ENCODE results near the gene MYL4.

DNA sequence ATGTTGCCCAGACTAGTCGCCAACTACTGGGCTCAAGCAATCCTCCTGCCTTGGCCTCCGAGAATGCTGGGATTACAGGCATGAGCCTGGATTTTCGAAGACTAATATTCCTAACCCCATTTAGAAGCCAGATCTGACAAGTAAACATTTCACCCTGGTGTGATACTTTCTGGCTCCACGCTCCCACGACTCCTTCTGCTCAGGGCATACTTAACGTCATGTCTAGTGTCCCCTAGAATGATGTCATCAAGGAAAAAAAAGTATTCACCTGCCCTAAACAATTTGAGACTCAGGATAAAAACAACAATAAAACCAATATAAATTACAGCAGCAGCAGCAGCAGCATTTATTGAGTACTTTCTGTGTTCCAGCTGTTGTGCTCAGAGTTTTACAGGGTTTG, 57.6 kb downstream of the MYL4 start:
- TF ChIP-seq, protein P1, sequence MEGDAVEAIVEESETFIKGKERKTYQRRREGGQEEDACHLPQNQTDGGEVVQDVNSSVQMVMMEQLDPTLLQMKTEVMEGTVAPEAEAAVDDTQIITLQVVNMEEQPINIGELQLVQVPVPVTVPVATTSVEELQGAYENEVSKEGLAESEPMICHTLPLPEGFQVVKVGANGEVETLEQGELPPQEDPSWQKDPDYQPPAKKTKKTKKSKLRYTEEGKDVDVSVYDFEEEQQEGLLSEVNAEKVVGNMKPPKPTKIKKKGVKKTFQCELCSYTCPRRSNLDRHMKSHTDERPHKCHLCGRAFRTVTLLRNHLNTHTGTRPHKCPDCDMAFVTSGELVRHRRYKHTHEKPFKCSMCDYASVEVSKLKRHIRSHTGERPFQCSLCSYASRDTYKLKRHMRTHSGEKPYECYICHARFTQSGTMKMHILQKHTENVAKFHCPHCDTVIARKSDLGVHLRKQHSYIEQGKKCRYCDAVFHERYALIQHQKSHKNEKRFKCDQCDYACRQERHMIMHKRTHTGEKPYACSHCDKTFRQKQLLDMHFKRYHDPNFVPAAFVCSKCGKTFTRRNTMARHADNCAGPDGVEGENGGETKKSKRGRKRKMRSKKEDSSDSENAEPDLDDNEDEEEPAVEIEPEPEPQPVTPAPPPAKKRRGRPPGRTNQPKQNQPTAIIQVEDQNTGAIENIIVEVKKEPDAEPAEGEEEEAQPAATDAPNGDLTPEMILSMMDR (IDR thresholded peaks at IDR 0.05): no peak
- no peak for TF ChIP-seq EZH2phosphoT487 (IDR thresholded peaks at IDR 0.05; ENCODE audit: borderline replicate concordance, low read depth)
- TF ChIP-seq, protein P2, sequence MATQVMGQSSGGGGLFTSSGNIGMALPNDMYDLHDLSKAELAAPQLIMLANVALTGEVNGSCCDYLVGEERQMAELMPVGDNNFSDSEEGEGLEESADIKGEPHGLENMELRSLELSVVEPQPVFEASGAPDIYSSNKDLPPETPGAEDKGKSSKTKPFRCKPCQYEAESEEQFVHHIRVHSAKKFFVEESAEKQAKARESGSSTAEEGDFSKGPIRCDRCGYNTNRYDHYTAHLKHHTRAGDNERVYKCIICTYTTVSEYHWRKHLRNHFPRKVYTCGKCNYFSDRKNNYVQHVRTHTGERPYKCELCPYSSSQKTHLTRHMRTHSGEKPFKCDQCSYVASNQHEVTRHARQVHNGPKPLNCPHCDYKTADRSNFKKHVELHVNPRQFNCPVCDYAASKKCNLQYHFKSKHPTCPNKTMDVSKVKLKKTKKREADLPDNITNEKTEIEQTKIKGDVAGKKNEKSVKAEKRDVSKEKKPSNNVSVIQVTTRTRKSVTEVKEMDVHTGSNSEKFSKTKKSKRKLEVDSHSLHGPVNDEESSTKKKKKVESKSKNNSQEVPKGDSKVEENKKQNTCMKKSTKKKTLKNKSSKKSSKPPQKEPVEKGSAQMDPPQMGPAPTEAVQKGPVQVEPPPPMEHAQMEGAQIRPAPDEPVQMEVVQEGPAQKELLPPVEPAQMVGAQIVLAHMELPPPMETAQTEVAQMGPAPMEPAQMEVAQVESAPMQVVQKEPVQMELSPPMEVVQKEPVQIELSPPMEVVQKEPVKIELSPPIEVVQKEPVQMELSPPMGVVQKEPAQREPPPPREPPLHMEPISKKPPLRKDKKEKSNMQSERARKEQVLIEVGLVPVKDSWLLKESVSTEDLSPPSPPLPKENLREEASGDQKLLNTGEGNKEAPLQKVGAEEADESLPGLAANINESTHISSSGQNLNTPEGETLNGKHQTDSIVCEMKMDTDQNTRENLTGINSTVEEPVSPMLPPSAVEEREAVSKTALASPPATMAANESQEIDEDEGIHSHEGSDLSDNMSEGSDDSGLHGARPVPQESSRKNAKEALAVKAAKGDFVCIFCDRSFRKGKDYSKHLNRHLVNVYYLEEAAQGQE (IDR thresholded peaks at IDR 0.05; ENCODE audit: low read depth, low read length): no peak
- no peak for TF ChIP-seq TCF12 (IDR thresholded peaks at IDR 0.05)
- no peak for TF ChIP-seq TEAD4 (IDR thresholded peaks at IDR 0.05; ENCODE audit: borderline replicate concordance, insufficient read depth)
